Measurements from ENCODE around the gene GIT2.

The GIT2 gene

DNA sequence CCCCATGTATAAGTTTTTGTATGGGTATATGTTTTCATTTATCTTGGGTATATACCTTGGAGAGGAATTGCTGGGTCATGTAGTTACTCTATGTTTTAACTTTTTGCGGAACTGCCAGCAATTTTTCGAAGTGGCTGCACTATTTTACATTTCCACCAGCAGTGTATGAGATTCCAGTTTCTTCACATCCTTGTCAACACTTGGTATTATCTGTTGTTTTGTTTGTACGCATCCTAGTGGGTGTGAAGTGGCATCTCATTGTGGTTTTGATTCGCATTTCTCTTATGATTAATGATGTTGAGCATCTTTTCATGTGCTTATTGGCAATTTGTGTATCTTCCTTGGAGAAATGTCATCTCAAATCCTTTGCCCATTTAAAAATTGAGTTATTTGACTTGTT, 9.9 kb upstream of the GIT2 start:
- Histone ChIP-seq H3K27ac (ENCODE audit: low read depth, low read length) (no peak overlapping the region), H3K4me1 (ENCODE audit: control insufficient read depth in 5 of 5, insufficient read depth in 5 of 5, low read length in 5 of 5) (peaks cover 0 to 9% (median 5%) of the 10 kb centered on the region in 5 donors), H3K36me3 (ENCODE audit: control insufficient read depth in 5 of 5, insufficient read depth in 5 of 5, low read length in 5 of 5) (peaks cover 0 to 10% (median 0%) of the 10 kb centered on the region in 5 donors), H3K4me3 (ENCODE audit: low read depth in 1 of 5, low read length in 5 of 5) (no peak overlapping the region), H3K27me3 (ENCODE audit: control insufficient read depth in 5 of 5, insufficient read depth in 4 of 5, low read length in 5 of 5) (no peaks in the 10 kb centered on the region), H3K9me3 (ENCODE audit: control insufficient read depth in 5 of 5, low read length in 5 of 5) (no peaks in the 10 kb centered on the region), H3K9ac (ENCODE audit: low read length in 5 of 5) (no peak overlapping the region)

DNA sequence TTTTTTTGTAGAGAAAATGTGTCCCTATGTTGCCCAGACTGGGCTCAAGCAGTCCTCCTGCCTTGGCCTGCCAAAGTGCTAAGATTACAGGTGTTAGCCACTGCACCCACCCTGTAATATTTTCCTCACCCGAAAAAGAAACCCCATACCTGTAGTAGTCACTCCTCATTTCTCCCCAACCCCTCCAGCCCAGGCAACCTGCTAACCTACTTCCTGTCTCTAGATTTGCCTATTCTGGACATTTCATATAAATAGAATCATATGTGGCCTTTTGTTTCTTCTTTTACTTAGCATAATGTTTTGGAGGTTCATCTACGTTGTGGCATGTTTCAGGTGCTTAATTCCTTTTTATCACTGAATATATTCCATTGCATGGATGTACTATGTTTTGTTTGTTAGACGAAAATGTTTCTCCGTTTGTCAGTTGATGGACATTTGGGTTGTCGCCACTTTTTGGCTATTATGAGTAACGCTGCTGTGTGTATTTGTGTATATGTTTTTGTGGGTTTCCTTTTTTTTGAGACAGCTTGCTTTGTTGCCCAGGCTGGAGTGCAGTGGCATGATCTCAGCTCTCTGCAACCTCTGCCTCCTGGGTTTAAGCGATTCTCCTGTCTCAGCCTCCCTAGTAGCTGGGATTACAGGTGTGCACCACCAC, 9.3 kb upstream of the GIT2 start:
- Histone ChIP-seq H3K27me3 (ENCODE audit: control insufficient read depth in 5 of 5, insufficient read depth in 4 of 5, low read length in 5 of 5) (no peaks in the 10 kb centered on the region), H3K9me3 (ENCODE audit: control insufficient read depth in 5 of 5, low read length in 5 of 5) (no peaks in the 10 kb centered on the region), H3K27ac (ENCODE audit: low read depth, low read length) (no peak overlapping the region), H3K4me1 (ENCODE audit: control insufficient read depth in 5 of 5, insufficient read depth in 5 of 5, low read length in 5 of 5) (peaks cover 0 to 14% (median 10%) of the 10 kb centered on the region in 5 donors), H3K9ac (ENCODE audit: low read length in 5 of 5) (no peak overlapping the region), H3K36me3 (ENCODE audit: control insufficient read depth in 5 of 5, insufficient read depth in 5 of 5, low read length in 5 of 5) (peaks cover 0 to 8% (median 0%) of the 10 kb centered on the region in 5 donors), H3K4me3 (ENCODE audit: low read depth in 1 of 5, low read length in 5 of 5) (no peak overlapping the region)

DNA sequence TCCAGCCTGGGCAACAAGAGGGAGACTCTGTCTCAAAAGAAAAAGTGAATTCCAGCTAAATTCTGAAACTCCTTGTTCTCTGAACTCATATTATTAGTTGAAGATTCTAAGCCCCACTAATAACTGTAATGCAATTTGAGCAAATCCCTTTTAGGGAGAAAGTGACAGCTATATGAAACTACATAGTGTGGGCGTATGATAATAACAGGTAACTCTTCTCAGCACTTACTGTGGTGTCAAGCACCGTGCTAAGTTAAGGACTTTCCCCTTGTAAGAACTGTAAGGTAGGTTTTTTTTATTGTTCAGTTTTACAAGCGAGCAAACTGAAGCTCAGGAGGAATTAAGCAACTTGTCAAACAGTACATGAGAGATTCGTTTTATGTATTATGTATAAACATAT, 8.4 kb upstream of the GIT2 start:
- Histone ChIP-seq H3K4me3 (ENCODE audit: low read depth in 1 of 5, low read length in 5 of 5) (no peak overlapping the region), H3K9ac (ENCODE audit: low read length in 5 of 5) (peak overlapping the region in 1 of 5 donors; percentile 20), H3K27ac (ENCODE audit: low read depth, low read length) (no peak overlapping the region), H3K9me3 (ENCODE audit: control insufficient read depth in 5 of 5, low read length in 5 of 5) (no peaks in the 10 kb centered on the region), H3K36me3 (ENCODE audit: control insufficient read depth in 5 of 5, insufficient read depth in 5 of 5, low read length in 5 of 5) (peaks cover 0 to 8% (median 0%) of the 10 kb centered on the region in 5 donors), H3K4me1 (ENCODE audit: control insufficient read depth in 5 of 5, insufficient read depth in 5 of 5, low read length in 5 of 5) (peaks cover 0 to 22% (median 15%) of the 10 kb centered on the region in 5 donors), H3K27me3 (ENCODE audit: control insufficient read depth in 5 of 5, insufficient read depth in 4 of 5, low read length in 5 of 5) (no peaks in the 10 kb centered on the region)

DNA sequence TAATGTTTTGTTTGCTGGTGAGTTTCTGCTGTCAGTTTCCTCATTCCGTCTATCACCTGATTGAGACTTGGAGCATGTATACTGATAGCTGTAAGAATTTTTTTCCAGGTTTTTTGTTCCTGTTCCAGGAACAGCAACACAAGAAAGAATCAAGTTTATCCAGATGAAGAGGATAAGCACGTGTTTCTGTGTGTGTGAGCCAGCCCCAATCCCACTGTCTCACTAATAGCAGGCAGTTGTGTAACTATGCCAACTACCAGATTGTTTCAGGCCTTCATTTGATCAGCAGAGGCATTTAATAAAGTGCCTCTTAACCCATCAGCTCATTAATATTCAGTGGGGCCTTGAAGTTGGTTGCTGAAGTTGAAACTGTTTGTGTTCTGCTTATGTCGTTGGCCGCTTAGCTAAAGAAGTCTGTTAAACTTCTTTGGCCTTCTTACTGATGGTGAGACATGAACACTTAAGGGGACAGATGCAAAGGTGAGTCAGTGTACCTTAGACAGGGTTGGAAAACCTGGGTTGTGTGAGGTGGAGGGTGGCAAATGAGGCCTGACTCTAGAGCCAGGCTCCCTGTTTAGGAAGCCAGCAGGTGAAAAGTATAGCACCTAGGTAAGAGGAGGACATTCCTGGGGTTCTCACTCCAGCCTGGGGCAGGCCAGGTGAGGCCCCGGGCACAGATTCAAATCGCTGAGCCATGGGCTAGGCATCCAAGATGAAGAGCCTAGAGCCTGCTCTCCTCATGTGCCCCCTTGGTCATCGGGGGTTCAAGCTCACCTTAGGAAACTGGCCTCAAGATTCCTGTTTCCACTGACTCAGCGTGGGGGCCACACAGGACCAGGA, 6.7 kb upstream of the GIT2 start:
- no peaks in the 10 kb centered on the region for H3K27me3 ChIP-seq (ENCODE audit: control insufficient read depth in 5 of 5, insufficient read depth in 4 of 5, low read length in 5 of 5)
- no peaks in the 10 kb centered on the region for H3K9me3 ChIP-seq (ENCODE audit: control insufficient read depth in 5 of 5, low read length in 5 of 5)
- no peak overlapping the region for H3K4me3 ChIP-seq (ENCODE audit: low read depth in 1 of 5, low read length in 5 of 5)
- no peak overlapping the region for H3K9ac ChIP-seq (ENCODE audit: low read length in 5 of 5)
- H3K4me1 ChIP-seq (ENCODE audit: control insufficient read depth in 5 of 5, insufficient read depth in 5 of 5, low read length in 5 of 5), result peaks cover 0 to 31% (median 20%) of the 10 kb centered on the region in 5 donors
- no peak overlapping the region for H3K27ac ChIP-seq (ENCODE audit: low read depth, low read length)
- H3K36me3 ChIP-seq (ENCODE audit: control insufficient read depth in 5 of 5, insufficient read depth in 5 of 5, low read length in 5 of 5), result peaks cover 0 to 8% (median 0%) of the 10 kb centered on the region in 5 donors

DNA sequence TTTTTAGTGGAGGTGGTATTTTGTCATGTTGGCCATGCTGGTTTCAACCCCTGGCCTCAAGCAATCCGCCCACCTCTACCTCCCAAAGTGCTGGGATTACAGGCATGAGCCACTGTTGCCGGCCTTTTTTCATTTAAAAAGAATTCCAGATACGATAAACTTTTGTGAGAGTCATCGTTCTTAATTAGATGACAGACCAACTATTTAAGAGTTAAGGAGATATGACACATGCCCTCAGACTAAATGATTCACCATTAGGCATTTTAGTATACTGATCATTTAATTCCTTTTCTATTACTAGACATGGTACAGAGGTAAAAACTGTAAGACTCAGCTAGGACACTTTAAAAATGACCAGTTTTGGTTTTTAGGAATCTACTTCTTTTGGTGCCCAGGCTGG, 5.4 kb upstream of the GIT2 start:
- Histone ChIP-seq H3K9me3 (ENCODE audit: control insufficient read depth in 5 of 5, low read length in 5 of 5) (no peaks in the 10 kb centered on the region), H3K27ac (ENCODE audit: low read depth, low read length) (no peak overlapping the region), H3K36me3 (ENCODE audit: control insufficient read depth in 5 of 5, insufficient read depth in 5 of 5, low read length in 5 of 5) (peaks cover 0 to 8% (median 0%) of the 10 kb centered on the region in 5 donors), H3K4me3 (ENCODE audit: low read depth in 1 of 5, low read length in 5 of 5) (no peak overlapping the region), H3K9ac (ENCODE audit: low read length in 5 of 5) (no peak overlapping the region), H3K4me1 (ENCODE audit: control insufficient read depth in 5 of 5, insufficient read depth in 5 of 5, low read length in 5 of 5) (peaks cover 0 to 32% (median 20%) of the 10 kb centered on the region in 5 donors), H3K27me3 (ENCODE audit: control insufficient read depth in 5 of 5, insufficient read depth in 4 of 5, low read length in 5 of 5) (no peaks in the 10 kb centered on the region)

DNA sequence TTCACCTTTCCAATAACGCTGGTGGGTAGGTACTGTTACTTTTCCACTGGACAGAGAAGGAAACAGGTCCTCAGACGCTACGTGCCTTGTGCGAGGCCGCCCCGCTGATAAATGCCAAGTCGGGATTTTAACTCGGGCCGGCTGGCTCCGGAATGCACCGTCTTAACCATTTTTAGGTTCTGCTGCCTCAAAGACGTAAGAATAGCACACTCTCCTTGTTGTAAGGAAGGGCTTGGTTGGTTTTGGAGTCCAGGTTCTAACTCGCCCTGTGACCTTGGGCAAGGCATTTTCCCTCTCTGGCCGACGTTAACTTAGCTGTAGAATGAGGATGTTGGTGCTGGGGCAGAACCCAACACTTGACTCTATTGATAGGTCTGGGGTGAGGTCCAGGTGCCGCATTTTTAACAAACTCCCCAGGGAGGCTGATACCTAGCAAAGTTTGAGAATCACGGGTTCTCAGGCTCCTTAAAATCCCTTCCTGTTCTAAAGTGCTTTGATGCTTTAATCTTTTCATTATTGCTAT, 3.9 kb upstream of the GIT2 start:
- Histone ChIP-seq H3K27me3 (ENCODE audit: control insufficient read depth in 5 of 5, insufficient read depth in 4 of 5, low read length in 5 of 5) (no peaks in the 10 kb centered on the region), H3K36me3 (ENCODE audit: control insufficient read depth in 5 of 5, insufficient read depth in 5 of 5, low read length in 5 of 5) (peaks cover 0 to 8% (median 0%) of the 10 kb centered on the region in 5 donors), H3K4me1 (ENCODE audit: control insufficient read depth in 5 of 5, insufficient read depth in 5 of 5, low read length in 5 of 5) (peaks cover 0 to 45% (median 31%) of the 10 kb centered on the region in 5 donors), H3K9me3 (ENCODE audit: control insufficient read depth in 5 of 5, low read length in 5 of 5) (no peaks in the 10 kb centered on the region), H3K27ac (ENCODE audit: low read depth, low read length) (no peak overlapping the region), H3K4me3 (ENCODE audit: low read depth in 1 of 5, low read length in 5 of 5) (peak overlapping the region; percentile 82 to 96 (median 90)), H3K9ac (ENCODE audit: low read length in 5 of 5) (peak overlapping the region; percentile 56 to 90 (median 80))

DNA sequence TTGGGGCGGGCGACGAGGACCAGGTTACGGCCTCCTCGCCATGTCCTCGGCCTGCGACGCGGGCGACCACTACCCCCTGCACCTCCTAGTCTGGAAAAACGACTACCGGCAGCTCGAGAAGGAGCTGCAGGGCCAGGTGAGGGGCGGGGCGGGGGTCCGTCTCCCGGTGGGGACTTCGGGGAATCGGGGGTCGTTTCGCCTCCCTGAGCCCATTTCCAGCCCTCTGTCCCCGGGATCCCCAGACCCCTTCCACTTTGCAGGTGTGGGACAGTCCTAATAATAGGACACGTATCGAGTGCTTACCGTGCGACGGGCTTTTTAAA, 3.4 kb upstream of the GIT2 start:
- peak overlapping the region; percentile 56 to 90 (median 80) for H3K9ac ChIP-seq (ENCODE audit: low read length in 5 of 5)
- H3K9me3 ChIP-seq (ENCODE audit: control insufficient read depth in 5 of 5, low read length in 5 of 5), result no peaks in the 10 kb centered on the region
- H3K4me3 ChIP-seq (ENCODE audit: low read depth in 1 of 5, low read length in 5 of 5), result peak overlapping the region; percentile 82 to 96 (median 90)
- peaks cover 0 to 49% (median 35%) of the 10 kb centered on the region in 5 donors for H3K4me1 ChIP-seq (ENCODE audit: control insufficient read depth in 5 of 5, insufficient read depth in 5 of 5, low read length in 5 of 5)
- no peaks in the 10 kb centered on the region for H3K27me3 ChIP-seq (ENCODE audit: control insufficient read depth in 5 of 5, insufficient read depth in 4 of 5, low read length in 5 of 5)
- peaks cover 0 to 8% (median 0%) of the 10 kb centered on the region in 5 donors for H3K36me3 ChIP-seq (ENCODE audit: control insufficient read depth in 5 of 5, insufficient read depth in 5 of 5, low read length in 5 of 5)
- H3K27ac ChIP-seq (ENCODE audit: low read depth, low read length), result no peak overlapping the region

DNA sequence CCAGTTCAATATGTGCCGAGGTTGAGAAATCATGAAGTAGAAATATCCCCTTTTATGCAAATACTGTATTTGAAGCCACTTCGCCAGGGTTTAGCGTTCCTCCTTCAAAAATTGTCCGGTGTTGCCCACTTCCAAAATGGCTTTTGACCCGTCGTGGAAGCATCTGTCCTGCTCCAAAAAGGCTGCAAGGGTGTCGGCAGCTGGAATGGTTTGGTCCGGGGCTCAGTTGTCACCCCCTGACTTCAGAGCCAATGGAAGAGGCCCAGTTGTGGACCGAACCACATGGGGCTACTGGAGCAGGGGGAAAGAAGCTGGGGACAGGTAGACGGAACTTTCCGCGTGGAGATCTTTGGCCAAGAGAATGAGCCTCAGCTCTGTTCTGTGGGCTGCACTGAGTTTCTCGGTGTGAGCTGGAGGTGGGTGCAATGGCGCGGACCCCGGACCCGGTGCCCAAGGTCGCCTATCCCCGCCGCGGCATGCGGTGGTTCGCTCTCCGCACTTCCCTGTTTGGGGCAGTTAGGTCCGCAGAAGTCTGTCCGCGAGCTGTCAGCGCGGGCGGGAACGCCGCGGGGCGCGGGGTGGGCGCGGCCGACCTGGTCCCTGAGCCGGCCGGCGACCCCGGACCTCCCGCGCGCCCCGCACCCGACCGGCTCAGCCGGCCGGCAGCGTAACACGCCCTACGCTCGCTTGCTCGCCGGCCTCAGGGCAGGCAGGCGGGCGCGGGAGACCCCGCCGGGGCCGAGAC, 2.9 kb upstream of the GIT2 start, which contains the start of gene ANKRD13A:
ANKRD13A (plus strand) TSS at position 527 of the 745 bp plus-strand sequence. CDS start 259 bp downstream, outside the sequence.
- peaks cover 0 to 8% (median 0%) of the 10 kb centered on the region in 5 donors for H3K36me3 ChIP-seq (ENCODE audit: control insufficient read depth in 5 of 5, insufficient read depth in 5 of 5, low read length in 5 of 5)
- no peaks in the 10 kb centered on the region for H3K27me3 ChIP-seq (ENCODE audit: control insufficient read depth in 5 of 5, insufficient read depth in 4 of 5, low read length in 5 of 5)
- H3K9ac ChIP-seq (ENCODE audit: low read length in 5 of 5), result peak within 1 kb of the TSS; percentile 56 to 90 (median 80)
- peaks cover 2 to 54% (median 41%) of the 10 kb centered on the region in 5 donors for H3K4me1 ChIP-seq (ENCODE audit: control insufficient read depth in 5 of 5, insufficient read depth in 5 of 5, low read length in 5 of 5)
- peak within 1 kb of the TSS; percentile 82 to 96 (median 90) for H3K4me3 ChIP-seq (ENCODE audit: low read depth in 1 of 5, low read length in 5 of 5)
- peak within 1 kb of the TSS; percentile 78 for H3K27ac ChIP-seq (ENCODE audit: low read depth, low read length)
- no peaks in the 10 kb centered on the region for H3K9me3 ChIP-seq (ENCODE audit: control insufficient read depth in 5 of 5, low read length in 5 of 5)

DNA sequence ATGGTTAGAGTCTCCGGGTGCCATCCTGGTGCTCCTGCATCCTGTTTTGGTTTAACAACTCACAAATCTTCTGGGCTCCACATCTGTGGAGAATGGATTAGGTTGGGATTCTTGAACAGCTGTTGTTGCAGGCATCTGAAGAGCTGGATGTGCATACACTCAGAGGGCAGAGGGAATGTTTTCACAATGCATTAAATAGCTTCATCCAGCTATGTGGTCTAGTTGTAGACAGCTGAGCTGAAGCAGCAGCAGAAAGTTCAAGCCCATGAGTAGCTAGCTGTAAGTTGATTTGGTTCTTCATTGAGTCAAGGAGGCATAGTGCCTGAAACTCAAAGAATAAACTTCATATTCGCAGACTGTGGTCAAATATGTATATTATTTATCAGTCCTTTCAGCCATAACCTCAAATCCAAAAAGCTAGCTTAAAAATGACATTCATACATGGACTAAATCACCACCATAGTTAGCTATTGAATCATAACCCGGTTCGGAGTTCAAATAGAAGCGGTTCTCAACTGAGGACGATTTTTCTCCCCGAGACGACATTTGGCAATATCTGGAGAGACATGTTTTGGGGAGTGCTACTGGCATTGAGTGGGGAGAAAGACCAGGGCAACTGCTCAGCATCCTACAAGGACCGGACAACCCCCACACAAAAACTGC, 2.2 kb upstream of the GIT2 start:
- peak overlapping the region in 4 of 5 donors; percentile 7 to 88 (median 83) for H3K9ac ChIP-seq (ENCODE audit: low read length in 5 of 5)
- H3K9me3 ChIP-seq (ENCODE audit: control insufficient read depth in 5 of 5, low read length in 5 of 5), result no peaks in the 10 kb centered on the region
- no peaks in the 10 kb centered on the region for H3K27me3 ChIP-seq (ENCODE audit: control insufficient read depth in 5 of 5, insufficient read depth in 4 of 5, low read length in 5 of 5)
- H3K27ac ChIP-seq (ENCODE audit: low read depth, low read length), result peak overlapping the region; percentile 78
- peaks cover 0 to 6% (median 0%) of the 10 kb centered on the region in 5 donors for H3K36me3 ChIP-seq (ENCODE audit: control insufficient read depth in 5 of 5, insufficient read depth in 5 of 5, low read length in 5 of 5)
- H3K4me1 ChIP-seq (ENCODE audit: control insufficient read depth in 5 of 5, insufficient read depth in 5 of 5, low read length in 5 of 5), result peaks cover 2 to 56% (median 46%) of the 10 kb centered on the region in 5 donors
- H3K4me3 ChIP-seq (ENCODE audit: low read depth in 1 of 5, low read length in 5 of 5), result peak overlapping the region; percentile 81 to 92 (median 85)
